Measurements from ENCODE around the gene MED27.

The MED27 gene

GRCh38 chr9:131840220-131840619 is 239.4 kb downstream of the MED27 start:
- DNase-seq (ENCODE audit: low read depth), result no peak
- TF ChIP-seq, protein P1, sequence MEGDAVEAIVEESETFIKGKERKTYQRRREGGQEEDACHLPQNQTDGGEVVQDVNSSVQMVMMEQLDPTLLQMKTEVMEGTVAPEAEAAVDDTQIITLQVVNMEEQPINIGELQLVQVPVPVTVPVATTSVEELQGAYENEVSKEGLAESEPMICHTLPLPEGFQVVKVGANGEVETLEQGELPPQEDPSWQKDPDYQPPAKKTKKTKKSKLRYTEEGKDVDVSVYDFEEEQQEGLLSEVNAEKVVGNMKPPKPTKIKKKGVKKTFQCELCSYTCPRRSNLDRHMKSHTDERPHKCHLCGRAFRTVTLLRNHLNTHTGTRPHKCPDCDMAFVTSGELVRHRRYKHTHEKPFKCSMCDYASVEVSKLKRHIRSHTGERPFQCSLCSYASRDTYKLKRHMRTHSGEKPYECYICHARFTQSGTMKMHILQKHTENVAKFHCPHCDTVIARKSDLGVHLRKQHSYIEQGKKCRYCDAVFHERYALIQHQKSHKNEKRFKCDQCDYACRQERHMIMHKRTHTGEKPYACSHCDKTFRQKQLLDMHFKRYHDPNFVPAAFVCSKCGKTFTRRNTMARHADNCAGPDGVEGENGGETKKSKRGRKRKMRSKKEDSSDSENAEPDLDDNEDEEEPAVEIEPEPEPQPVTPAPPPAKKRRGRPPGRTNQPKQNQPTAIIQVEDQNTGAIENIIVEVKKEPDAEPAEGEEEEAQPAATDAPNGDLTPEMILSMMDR (IDR thresholded peaks at IDR 0.05; ENCODE audit: low read depth, low read length, missing control alignments), result no peak
- no peak overlapping the region for H3K4me3 ChIP-seq (ENCODE audit: low read depth, low read length)
- in situ Hi-C loops (cut with HindIII; ENCODE audit: low sequenced_read_pairs), result no loop called here

DNA sequence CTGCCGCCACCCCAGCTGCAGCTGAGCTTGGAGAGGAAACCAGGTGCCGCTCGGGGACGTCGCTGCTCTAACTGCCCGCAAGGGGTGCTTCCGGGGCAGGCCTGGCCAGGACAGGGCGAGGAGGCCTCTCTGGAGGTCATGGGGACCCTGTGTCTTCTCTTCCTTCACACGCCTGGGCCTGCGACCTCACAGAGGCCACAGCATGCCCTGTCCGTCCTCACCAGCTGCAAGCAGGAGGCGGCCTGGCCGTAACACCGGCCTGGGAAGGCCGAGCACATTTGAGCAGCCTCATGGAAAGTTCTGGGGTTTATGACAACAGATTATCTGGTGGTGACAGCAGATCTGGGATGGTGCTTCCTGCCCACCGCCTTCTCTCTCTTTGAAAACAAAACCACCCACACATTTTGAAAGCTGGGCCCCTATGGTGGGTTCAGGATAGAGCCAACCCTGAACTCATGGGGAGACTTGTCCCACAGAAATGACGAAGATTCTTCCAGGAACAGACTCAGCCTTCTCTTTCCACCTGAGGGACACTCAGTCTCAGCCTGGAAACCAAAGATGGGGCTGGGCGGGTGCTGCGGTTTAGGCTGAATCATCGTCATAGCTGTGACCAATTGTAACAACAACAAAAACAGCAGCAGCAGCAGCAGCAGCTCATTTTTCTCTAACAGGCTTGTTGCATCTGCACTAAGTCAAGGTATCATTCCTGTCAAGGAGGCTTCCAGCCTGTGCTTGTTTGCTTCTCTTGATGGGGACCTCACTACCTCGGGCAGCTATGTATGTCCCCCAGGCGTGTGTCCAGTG is 240.2 kb downstream of the MED27 start:
- H3K4me3 ChIP-seq (ENCODE audit: low read depth, low read length), result no peak overlapping the region
- TF ChIP-seq, protein P1 (IDR thresholded peaks at IDR 0.05; ENCODE audit: low read depth, low read length, missing control alignments), result no peak
- peak; percentile 59 for DNase-seq (ENCODE audit: low read depth)
- in situ Hi-C loops (cut with HindIII; ENCODE audit: low sequenced_read_pairs), result no loop called here

DNA sequence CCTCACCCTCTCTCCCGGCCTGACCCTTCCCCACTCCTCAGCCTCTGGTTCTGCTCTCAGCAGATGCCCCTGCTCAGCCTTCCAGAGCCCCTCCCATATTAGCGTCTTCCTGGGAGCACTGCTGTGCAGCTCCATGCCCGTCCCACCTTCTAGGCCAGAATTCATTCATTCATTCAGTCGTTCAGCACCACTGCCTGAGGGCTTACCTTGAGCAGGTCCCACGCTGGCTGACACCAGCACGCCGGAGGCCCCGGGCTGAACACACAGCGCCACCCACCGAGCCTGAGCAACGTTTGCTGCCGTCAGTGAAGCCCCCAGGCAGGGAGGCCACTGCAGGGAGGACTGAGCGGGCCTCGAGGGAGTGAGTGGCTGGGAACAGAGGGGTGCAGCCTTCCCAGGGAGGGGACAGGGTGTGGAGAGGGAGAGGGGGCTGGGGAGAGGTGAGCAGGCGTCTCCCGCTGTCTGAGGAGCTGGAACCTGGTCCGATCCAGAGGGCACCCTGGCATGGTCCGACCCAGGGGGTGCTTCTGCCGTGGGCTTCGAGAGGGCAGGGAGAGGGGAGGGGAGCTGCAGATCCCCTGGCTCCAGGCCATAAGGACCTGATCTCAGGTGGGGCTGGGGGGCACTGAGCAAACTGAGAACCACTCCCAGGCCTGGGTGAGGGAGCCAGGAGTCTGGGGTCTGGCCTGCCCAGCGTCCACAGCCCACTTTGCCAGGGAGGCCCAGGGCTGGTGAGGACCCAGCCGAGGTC is 241.0 kb downstream of the MED27 start:
- in situ Hi-C loops (cut with HindIII; ENCODE audit: low sequenced_read_pairs), result no loop called here
- TF ChIP-seq, protein P1 (IDR thresholded peaks at IDR 0.05; ENCODE audit: low read depth, low read length, missing control alignments), result no peak
- DNase-seq (ENCODE audit: low read depth), result no peak
- no peak overlapping the region for H3K4me3 ChIP-seq (ENCODE audit: low read depth, low read length)

- in situ Hi-C loops (cut with HindIII; ENCODE audit: low sequenced_read_pairs), result no loop called here
- TF ChIP-seq, protein P1 (IDR thresholded peaks at IDR 0.05; ENCODE audit: low read depth, low read length, missing control alignments), result no peak
- DNase-seq (ENCODE audit: low read depth), result no peak
- no peak overlapping the region for H3K4me3 ChIP-seq (ENCODE audit: low read depth, low read length)
These were observed 241.8 kb downstream of the MED27 start for GRCh38 chr9:131837836-131838235.

GRCh38 chr9:131837316-131837715 is 242.4 kb downstream of the MED27 start:
- TF ChIP-seq, protein P1 (IDR thresholded peaks at IDR 0.05; ENCODE audit: low read depth, low read length, missing control alignments), result peak; percentile 19
- no peak overlapping the region for H3K4me3 ChIP-seq (ENCODE audit: low read depth, low read length)
- in situ Hi-C loops (cut with HindIII; ENCODE audit: low sequenced_read_pairs), result no loop called here
- DNase-seq (ENCODE audit: low read depth), result no peak

DNA sequence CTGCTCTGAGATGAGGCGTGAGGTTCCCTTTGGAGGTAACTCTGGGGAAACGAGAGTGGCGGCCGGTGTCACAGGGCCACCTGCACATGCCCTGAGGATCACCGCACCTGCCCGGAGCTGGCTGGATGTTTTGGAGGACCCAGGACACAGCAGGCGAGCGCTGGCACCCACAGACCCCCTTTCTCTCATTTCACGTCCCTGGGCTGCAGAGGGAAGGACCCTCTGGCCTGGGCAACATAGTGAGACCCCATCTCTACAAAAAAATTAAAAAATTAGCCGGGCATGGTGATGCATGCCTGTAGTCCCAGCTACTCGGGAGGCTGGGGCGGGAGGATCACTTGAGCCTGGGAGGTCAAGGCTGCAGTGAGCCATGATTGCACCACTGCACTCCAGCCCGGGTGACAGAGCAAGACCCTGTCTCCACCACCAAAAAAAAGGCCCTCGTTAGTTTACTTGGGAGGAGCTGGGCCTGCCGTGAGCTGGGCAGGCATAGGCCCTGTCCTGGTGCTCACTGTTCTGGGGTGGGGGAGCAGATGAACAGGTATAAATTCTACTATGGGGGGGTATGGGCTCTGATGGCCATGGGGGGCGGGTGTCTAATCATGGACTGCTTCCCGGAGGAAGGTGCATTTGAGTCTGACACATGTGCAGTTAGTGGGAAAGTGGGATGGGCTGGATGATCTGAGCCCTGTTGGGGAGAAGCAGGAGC is 242.9 kb downstream of the MED27 start:
- TF ChIP-seq, protein P1 (IDR thresholded peaks at IDR 0.05; ENCODE audit: low read depth, low read length, missing control alignments), result no peak
- DNase-seq (ENCODE audit: low read depth), result no peak
- in situ Hi-C loops (cut with HindIII; ENCODE audit: low sequenced_read_pairs), result no loop called here
- no peak overlapping the region for H3K4me3 ChIP-seq (ENCODE audit: low read depth, low read length)
